GM21717 (cell line): ENCODE results near the gene STRADB.
A peak's percentile ranks its signal among the peaks of the same experiment; 100 is the strongest.
"Not testable (repeated sequence)": the region's sequence is repeated elsewhere in the genome, so short reads cannot be mapped to it uniquely, and the experiment has no call there.

Experiments
- ATAC-seq: cut with Tn5 transposase; IDR thresholded peaks from one replicate; pipeline ENCODE4 v1.9.1; 2021; ENCODE audit warnings: mild to moderate bottlenecking, moderate library complexity; ENCODE audit not compliant: unreplicated experiment

STRADB gene

DNA sequence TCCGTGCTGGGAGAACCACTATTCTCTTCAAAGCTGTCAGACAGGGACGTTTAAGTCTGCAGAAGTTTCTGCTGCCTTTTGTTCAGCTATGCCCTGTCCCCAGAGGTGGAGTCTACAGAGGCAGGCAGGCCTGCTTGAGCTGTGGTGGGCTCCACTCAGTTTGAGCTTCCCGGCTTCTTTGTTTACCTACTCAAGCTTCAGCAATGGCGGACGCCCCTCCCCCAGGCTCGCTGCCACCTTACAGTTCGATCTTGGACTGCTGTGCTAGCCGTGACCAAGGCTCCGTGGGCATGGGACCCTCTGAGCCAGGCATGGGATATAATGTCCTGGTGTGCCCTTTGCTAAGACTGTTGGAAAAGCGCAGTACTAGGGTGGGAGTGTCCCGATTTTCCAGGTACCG is 21.2 kb upstream of the STRADB start:
- not testable (repeated sequence) for ATAC-seq

DNA sequence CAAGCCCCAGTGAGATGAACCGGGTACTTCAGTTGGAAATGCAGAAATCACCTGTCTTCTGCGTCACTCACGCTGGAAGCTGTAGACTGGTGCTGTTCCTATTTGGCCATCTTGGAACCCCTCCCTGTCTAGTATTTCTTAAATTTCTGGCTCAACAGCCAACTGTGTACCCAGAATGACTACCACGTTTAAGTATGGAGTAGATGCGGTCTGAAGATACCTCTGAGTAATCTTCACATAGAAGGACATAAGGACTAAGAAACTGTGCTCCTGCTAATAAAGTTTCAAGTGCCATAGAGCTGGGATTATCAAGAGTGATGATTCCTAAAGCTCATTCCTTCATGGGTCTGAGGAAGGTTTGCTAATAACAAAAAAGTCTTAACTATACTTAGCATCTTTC is 20.7 kb upstream of the STRADB start:
- no peak for ATAC-seq

DNA sequence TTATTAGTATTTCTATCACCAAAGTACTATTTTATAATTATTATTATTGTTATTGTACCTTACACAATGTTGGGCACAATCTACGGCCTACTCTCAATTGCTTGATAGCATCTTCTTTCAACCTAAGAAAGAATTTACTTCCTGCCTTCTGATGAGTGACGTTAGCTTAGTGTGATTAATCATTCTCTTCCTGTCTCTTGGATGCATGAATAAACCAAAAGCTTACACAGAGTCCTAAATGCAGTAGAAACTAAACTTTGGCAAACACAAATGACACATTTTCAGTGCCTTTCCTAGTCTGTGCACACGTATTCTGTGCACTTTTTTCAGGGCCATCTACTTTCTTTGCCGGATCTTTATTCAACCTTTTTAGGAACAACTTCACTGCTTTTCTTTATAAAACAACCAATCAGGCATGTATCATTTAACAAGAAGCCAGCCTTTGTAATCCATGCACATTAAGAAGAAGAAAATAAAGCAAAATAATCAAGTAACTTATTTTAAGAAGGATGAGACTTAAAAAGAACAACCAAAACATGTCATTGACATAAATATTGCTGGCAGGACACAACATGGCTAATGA is 19.4 kb upstream of the STRADB start:
- no peak for ATAC-seq

DNA sequence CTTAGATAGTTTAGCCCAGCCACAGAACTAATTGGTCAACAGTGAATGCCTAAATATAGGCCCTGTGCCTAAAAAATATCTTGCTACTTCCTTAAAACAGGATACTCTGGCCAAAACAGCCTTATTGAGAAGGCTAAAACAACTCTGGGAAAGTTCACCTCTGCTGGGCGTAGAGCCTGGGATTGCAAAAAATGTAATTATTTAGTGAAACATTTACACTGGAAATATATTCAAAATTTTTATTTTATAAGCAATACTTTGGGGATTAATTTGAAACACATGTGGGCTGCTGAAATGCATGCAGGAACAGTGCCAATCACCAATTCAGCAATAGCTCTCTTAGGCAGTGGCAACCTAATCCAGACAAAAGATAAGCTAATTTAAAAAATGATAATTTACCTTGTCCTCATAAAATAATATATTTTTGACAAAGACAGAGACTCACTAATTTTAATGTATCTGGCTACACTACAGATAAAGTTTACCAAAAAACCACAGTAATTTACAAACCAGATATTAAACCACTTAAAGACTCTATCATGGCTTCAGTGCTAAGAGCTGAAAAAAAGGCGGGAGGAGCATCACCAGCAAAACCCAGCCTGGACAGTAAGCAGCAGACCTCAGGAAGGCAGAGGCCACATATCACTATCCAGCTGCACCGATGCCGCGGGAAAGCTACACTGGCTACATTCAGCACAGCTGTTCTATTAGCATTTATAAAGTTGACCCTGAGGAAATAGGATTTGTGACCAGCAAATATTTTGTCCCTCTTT is 18.7 kb upstream of the STRADB start:
- no peak for ATAC-seq

DNA sequence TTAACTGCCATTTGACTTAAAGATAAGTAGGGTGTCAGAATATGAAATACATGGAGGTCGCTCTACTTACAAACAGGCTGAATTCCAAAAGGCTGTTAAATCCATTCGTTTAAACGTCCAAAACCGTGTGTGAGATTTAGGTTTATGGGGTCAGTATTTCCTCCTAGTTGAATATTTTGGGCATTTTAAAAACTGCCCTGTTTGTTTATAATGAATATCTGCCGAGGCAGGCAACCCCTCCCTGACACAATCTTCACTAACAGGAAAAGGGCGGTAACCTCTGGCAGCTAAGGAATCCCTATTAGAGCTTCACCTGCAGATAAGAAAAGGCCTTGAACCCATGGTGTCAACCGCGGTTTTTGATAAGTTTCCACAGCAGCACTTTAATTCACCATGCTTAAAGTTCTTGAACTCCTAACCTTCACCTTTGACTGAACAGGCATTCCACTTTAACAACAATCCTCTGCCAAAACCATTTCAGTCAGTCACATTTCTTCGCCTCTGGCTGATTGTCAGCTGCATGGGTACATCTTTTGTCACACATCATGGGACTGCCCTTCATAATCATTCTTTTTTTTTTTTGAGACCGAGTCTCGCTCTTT is 18.0 kb upstream of the STRADB start:
- ATAC-seq: no peak

DNA sequence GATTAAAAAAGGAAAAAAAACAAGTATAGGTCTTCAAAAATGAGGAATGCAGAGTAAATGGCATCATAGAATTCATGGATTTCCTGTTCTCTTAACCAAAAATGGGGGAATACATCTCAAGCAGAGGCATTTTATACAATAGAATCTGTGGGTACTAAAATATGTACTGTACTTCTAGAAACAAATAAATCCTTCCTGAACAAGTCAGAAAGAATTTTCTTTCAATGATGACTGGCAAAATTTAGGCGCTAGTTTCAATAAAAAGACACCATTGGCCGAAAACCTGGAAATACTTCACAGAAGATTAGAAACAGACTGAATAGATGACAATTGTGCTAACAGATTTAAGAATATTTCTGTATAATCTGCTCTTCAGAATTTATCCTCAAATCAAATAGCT is 15.4 kb upstream of the STRADB start:
- no peak for ATAC-seq

DNA sequence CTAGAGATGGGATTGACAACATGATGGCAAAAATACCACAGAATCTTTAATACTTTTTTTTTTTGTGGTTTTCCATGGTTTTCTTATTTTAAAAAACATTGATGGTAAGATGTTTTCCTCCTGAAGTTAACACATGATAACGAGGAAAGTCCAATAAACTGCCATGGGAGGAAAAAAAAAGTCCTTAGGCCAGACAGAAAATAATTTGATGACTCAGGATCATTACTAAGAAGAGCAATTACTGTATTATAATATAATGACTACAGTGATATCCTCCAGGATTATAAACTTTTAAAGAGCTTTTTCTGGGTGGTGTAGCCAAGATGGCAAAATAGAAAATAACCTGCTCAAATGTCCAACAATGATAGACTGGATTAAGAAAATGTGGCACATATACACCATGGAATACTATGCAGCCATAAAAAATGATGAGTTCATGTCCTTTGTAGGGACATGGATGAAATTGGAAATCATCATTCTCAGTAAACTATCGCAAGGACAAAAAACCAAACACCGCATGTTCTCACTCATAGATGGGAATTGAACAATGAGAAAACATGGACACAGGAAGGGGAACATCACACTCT is 12.1 kb upstream of the STRADB start:
- not testable (repeated sequence) for ATAC-seq

DNA sequence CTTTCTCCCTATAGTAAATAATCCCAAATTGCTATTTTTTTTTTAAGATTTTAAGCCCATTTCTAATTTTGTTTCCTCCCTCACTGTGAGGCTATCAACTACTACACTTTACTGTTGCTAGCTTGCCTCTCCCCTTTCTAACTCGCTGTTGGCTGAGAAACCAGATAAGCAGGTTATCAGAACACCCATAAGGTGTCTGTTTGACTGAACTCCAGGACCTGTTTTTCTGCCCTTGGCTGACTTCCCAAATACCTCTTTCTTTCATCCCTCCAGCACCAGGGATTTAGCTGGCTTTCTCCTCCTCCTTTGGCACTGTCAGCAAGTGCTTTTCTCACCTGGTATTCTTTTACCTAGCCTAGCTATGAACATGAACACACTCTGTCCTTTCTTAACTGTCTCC is 11.4 kb upstream of the STRADB start:
- no peak for ATAC-seq

DNA sequence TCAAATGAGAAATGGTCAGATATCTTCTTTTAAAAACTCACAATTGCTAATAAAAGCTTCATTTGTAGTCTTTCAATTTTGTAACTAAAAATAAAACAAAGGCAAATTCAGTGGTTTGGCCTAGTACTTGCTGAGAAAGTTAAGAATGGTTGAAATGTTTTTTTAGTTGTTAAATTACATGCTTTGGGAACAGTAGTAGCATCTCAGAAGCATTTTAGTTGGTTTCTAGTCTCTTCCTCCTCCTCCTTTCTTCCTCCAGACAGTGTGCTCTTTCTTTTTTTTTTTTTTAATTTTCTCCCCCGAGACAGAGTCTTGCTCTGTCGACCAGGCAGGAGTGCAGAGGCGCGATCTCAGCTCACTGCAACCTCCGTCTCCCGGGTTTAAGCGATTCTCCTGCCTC is 10.1 kb upstream of the STRADB start:
- peak; percentile 66 for ATAC-seq

DNA sequence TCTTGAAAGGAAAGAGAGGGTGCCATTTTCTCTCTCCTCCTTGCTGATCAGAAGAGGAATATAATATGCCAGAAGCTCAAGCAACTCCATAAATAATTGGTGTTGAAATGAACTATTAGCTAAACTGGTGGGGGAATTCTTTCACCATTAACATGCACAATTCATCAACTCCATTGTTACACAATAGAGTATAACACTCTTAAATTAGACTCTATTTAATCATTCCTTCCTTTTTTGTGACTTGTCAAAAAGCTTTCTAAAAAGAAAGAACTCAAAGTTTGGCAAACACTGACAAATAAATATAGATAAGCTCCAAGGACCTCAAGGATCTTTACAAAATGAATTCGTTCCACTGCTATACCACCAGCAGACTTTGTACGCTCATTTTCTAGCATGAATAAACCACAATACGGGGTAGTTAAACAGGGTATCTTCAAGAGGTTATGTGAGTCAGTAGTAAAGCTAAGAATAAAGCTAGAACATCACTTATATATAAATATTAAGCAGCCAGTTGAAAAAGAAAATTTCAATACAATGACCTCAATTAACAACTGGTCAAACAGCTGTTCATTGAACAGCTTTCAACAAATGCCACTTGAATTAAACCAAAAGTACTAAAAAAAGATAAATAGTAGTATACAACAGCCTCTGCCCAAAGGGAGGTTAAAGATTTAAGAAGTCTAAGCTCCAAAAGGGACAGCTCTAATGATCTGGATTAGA is 6.6 kb upstream of the STRADB start:
- no peak for ATAC-seq

DNA sequence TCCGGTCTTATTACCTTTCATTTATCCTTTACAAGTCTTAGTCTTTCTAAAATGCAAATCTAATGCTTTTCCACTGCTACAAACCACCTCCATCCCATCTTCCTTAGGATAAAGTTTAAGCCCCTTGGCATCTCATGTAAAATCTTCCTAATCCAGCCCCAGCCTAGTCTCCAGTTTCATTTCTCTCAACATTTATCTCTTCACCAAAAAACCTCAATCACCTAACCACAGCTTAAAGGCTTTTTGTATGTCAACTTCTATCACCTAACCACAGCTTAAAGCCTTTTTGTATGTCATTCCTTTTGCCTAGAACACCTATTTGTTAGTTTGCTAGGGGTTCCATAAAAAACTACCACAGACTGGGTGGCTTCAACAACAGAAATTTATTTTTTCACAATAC is 4.5 kb upstream of the STRADB start:
- no peak for ATAC-seq

DNA sequence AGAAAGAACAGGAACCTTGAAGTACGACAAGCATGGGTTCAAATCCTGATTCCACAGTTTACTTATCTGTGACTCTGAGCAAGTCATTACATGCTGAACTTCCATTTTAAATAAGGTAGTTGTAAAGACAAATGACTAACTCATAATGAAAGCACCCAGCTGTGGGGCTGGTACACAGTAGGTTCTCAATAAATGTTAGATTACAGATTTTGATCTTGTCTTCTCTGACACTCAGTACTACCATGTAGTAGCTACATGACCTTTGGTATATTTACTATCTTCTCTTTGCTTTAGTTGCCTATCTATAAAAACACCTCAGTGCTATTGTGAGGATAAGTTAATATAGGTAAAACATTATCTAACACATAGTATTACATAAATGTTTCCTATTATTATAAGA is 3.5 kb upstream of the STRADB start:
- no peak for ATAC-seq

DNA sequence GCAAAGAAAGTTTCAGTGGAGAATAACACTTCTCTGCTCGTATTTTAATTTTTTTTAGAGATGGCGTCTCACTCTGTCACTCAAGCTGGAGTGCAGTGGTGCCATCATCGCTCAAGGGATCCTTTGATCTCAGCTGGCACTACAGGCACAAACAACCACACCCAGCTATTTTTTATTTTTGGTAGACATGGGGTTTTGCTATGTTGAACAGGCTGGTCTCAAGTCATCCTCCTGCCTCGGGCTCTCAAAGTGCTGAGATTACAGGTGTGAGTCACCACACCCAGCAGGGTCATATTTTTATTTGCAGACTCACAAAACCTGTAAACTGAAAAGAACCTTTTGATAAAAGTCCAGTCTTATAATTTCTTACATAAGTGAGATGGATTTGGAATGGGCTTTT is 2.8 kb upstream of the STRADB start:
- no peak for ATAC-seq

DNA sequence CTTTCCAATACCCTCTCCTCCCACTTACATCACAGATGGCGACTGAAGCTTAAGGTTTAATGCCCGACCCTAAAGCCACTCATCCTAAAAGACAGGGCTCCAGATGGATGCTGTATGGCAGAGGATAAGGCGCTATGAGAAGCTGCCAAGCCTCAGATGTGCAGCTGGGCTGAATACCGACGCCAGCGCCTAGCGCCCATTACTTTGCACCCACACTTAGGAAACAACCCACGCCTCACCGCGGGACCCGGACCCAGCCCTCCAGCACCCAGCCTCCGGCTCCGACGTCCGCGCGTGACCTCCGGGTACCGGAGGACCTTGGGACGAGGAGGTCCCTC is 617 bp upstream of the STRADB start:
- ATAC-seq: no peak

DNA sequence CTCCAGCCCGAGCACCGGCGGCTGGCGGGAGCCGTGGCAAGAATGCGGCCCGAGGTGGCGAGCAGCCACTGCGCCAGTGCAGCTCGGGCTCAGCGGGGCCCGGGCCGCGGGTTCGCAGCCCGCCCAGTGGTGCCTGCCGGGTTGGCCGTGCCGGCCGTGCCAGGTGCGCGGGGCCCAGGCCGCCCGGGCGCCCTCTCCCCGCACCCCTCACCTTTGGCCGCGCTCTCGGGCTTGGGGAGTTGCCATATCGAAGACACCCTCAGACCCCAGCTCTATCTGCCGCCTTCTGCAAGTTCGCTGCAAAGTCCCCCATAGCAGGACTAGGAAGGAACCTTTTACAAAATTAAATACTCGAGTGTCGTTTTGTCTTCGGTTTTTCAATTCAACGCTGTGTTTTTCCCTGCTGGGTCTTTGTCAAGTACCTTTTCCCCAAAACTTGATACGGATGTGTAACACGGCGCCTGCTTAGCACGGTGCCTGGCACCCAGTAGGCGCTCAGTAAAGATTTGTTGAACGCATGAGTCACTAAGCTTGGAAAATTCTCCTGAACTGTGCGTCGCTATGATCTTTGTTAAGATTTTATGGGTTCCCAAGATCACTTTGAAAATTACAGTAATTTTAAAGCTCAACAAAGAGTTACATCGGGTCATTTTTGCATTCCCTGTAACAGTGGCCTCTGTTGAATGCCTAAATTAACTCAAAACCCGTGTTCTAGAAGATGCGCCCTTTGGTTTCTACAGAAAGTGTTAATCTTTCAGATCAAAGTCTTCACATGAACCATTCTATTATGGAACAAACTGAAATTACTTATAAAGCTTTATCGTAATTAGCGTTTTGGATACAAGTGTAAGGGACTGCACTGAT is 750 bp downstream of the STRADB start:
- ATAC-seq: no peak

DNA sequence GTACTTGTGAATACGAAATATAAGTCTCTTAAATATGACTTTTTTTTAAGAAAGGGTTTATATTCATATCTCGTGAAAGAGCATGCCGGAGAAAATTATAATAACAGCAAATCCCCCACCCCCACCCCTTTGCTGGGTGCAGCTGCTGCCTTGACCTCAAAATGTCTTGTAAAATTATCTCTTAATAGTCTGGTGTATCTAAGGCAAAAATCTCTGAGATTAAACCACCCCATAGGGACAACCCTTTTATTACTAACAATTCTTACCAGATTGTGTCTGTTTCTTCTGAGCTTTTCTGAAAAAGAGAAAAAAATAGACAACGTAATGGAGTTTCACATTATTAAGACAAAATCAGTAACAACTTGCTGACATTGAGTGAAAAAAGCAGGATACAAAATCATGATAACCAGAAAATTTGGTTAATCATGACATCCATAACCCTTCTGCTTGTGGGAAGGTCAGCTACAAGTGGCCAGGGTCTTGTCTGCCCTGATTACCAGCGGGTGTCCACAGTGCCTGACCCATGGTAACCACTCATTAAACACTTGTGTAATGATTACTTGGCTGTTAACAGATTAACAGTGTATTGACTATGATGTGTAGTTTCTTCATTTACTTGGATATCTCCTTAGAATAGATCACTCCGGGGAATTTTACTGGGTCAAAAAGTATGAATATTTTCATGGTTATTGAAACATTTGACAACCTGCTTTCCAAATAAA is 1.5 kb downstream of the STRADB start:
- no peak for ATAC-seq

DNA sequence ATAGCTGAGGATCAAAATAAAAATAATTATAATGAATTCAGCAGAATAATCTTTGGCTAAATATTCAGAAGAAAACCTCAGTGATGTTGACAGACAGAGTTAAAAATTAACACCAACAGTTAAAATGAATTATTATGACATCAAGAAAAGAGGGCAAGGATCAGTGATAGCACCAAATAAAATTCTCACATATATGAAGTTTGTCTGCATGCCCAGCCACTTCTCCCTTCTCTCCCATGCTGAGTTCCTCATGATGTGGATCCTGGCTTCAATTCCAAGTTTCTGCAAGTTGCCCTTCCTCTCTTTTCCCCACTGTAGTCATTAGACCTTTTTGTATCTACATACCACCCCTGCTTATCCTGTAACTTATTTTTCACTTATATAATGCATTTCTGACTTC is 6.8 kb downstream of the STRADB start:
- ATAC-seq: no peak

DNA sequence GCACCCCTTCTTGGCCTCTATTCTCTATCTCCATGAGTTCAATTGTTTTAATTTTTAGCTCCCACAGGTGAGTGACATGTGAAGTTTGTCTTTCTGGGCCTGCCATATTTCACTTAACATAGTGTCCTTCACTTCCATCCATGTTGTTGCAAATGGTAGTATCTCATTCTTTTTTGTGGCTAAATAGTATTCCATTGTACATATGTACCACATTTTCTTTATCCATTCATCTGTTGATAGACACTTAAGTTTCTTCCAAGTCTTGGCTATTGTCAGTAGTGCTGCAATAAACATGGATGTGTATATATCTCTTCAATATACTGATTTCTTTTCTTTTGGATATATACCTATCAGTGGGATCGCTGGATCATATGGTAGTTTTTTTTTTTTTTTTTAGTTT is 9.0 kb downstream of the STRADB start:
- no peak for ATAC-seq

DNA sequence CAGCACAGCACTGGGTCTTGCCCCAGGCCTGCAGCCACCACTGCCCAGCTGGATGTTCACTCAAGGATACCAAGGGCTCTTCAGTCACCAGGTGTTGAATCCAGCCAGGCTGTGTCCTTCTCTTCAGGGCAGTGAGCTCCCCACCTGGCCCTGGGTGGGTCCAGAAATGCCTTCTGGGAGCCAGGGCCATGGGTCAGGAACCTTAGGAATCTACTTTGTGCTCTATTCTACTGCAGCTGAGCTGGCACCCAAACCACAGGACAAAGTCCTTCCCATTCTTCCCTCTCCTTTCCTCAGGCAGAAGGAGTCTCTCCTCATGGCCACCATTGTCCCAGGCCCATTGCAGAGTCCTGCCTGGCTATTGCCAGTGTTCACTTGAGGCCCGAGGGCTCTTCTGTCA is 13.0 kb downstream of the STRADB start:
- ATAC-seq: no peak

DNA sequence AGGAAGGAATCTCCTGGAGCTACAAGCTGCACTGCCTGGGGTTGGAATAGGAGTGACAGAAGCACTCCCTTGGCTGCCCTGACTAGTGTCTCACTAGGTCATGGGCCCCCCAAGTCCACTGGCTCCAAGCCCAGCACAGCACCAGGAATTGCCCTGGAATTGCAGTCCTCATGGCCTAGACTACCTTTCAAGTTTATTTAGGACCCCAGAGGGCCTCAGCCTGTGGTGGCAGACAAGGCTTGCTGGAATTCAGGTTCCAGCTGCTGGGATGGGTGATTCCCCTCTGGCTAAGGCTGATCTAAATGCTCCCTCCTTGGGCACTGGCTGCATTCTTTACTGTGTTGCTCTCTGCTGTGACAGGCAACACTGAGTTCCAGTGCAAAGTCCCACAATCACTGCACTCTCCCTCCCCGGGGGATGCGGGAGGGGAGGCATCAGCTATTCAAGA is 14.0 kb downstream of the STRADB start:
- ATAC-seq: no peak
